Smooth muscle cell (in vitro differentiated cells): ENCODE results near the gene USP38. TPM values are rescaled to one million over a fixed set of nuclear protein-coding genes. Genes with fewer than 3 reads are reported as not detected.

Experiments used
- DNase-seq: peaks from one replicate; lab custom pipeline; 2025; ENCODE audit not compliant: unreplicated experiment; lab: John Stamatoyannopoulos, UW
- H2AFZ ChIP-seq: fragments of 200-600 bp; sonication (generic); 2 replicates; pipeline ENCODE4 v1.6.0; 2016; ENCODE audit warnings: antibody characterized with exemption, low read depth, mild to moderate bottlenecking
- H3F3A ChIP-seq: fragments of 200-600 bp; sonication (generic); 2 replicates; pipeline ENCODE4 v1.6.0; 2017; ENCODE audit warnings: antibody characterized with exemption, low read depth
- H3K27ac ChIP-seq: fragments of 200-600 bp; sonication (generic); 2 replicates; pipeline ENCODE4 v1.5.1; 2016; ENCODE audit warnings: low read depth, mild to moderate bottlenecking
- H3K27me3 ChIP-seq: fragments of 200-600 bp; sonication (generic); 2 replicates; pipeline ENCODE4 v1.6.1; 2016; ENCODE audit warnings: low read depth, mild to moderate bottlenecking
- H3K36me3 ChIP-seq: fragments of 200-600 bp; sonication (generic); 2 replicates; pipeline ENCODE4 v1.5.1; 2016; ENCODE audit warnings: low read depth
- H3K4me1 ChIP-seq: fragments of 200-600 bp; sonication (generic); 2 replicates; pipeline ENCODE4 v1.5.1; 2016; ENCODE audit warnings: low read depth
- H3K4me2 ChIP-seq: fragments of 200-600 bp; sonication (generic); 2 replicates; pipeline ENCODE4 v1.6.0; 2016; ENCODE audit warnings: mild to moderate bottlenecking
- H3K4me3 ChIP-seq: fragments of 200-600 bp; sonication (generic); 2 replicates; pipeline ENCODE4 v1.5.1; 2016; ENCODE audit warnings: mild to moderate bottlenecking
- H3K79me2 ChIP-seq: fragments of 200-600 bp; sonication (generic); 2 replicates; pipeline ENCODE4 v1.6.0; 2016; ENCODE audit warnings: low read depth, mild to moderate bottlenecking
- H3K9ac ChIP-seq: fragments of 200-600 bp; sonication (generic); 2 replicates; pipeline ENCODE4 v1.6.0; 2016; ENCODE audit warnings: low read depth
- H3K9me3 ChIP-seq: fragments of 200-600 bp; sonication (generic); replicated peaks from 2 replicates; pipeline ENCODE4 v1.5.1; 2016; ENCODE audit warnings: low read depth
- H4K20me1 ChIP-seq: fragments of 200-600 bp; sonication (generic); 2 replicates; pipeline ENCODE4 v1.6.0; 2016; ENCODE audit warnings: low read depth
- CTCF ChIP-seq: fragments of 200-600 bp; sonication (generic); IDR thresholded peaks from 2 replicates; pipeline ENCODE4 v1.5.1; 2017; ENCODE audit warnings: borderline replicate concordance, mild to moderate bottlenecking, antibody characterized with exemption; ENCODE audit not compliant: insufficient read depth, poor library complexity, severe bottlenecking
- WGBS: methylation state at CpG from one replicate; pipeline ENCODE4 v1.1.7; 2016; ENCODE audit warnings: low lambda C conversion rate; 5-methylcytosine and 5-hydroxymethylcytosine counted together
- polyA plus RNA-seq: library from polyadenylated mRNA; unstranded; fragments of >200 nt; fragmentation: Nextera tagmentation; extraction: Ambion mirVana; gene quantifications from 2 replicates; pipeline ENCODE4 v1.2.1, GENCODE V29; 2016
- total RNA-seq: library from RNA; depleted of rRNA; stranded (reverse); fragments of >200 nt; gene quantifications from 2 replicates; pipeline ENCODE4 v1.2.3, GENCODE V29; 2014

USP38 gene
- total and polyA plus RNA-seq, 2 experiments from 2014 or later: 8.3 to 23.0 TPM

- no peak overlapping the region for H3K9ac ChIP-seq
- H3K27me3 ChIP-seq: no peaks in the 10 kb centered on the region
- H3K79me2 ChIP-seq: no peaks in the 10 kb centered on the region
- no peak overlapping the region for H2AFZ ChIP-seq
- H4K20me1 ChIP-seq: no peaks in the 10 kb centered on the region
- no peak overlapping the region for H3K4me2 ChIP-seq
- DNase-seq: no peak
- H3K4me3 ChIP-seq: no peak overlapping the region
- H3K36me3 ChIP-seq: no peaks in the 10 kb centered on the region
- peaks cover 11% of the 10 kb centered on the region for H3K9me3 ChIP-seq
- peaks cover 13% of the 10 kb centered on the region for H3K4me1 ChIP-seq
- no peak for TF ChIP-seq CTCF
- 76% methylated on average over 3 of the region's 3 CpGs for WGBS
- no peak overlapping the region for H3K27ac ChIP-seq
- no peaks in the 10 kb centered on the region for H3F3A ChIP-seq
Measured at GRCh38 chr4:143178923-143179322, 5.8 kb upstream of the USP38 start.

- no peak for TF ChIP-seq CTCF
- no peak for DNase-seq
- Histone ChIP-seq H3K9me3 (no peaks in the 10 kb centered on the region), H4K20me1 (peaks cover 32% of the 10 kb centered on the region), H3K4me3 (peak overlapping the region; percentile 68), H2AFZ (peak overlapping the region; percentile 86), H3K36me3 (no peaks in the 10 kb centered on the region), H3K4me1 (peaks cover 40% of the 10 kb centered on the region), H3K4me2 (peak overlapping the region; percentile 89), H3K27ac (peak overlapping the region; percentile 97), H3F3A (no peaks in the 10 kb centered on the region), H3K79me2 (peaks cover 37% of the 10 kb centered on the region), H3K9ac (peak overlapping the region; percentile 66), H3K27me3 (no peaks in the 10 kb centered on the region)
- 73% methylated on average over 9 of the region's 9 CpGs for whole genome bisulfite sequencing
Measured at GRCh38 chr4:143183513-143184216, 1.1 kb upstream of the USP38 start.

GRCh38 chr4:143184217-143184502, 557 bp upstream of the USP38 start:
- no peak for TF ChIP-seq CTCF
- Histone ChIP-seq H3K9ac (peak overlapping the region; percentile 66), H3K27ac (peak overlapping the region; percentile 97), H3K36me3 (no peaks in the 10 kb centered on the region), H3K79me2 (peaks cover 42% of the 10 kb centered on the region), H3K4me2 (peak overlapping the region; percentile 89), H3K27me3 (no peaks in the 10 kb centered on the region), H2AFZ (peak overlapping the region; percentile 86), H3K4me3 (peak overlapping the region; percentile 68), H3F3A (no peaks in the 10 kb centered on the region), H3K4me1 (peaks cover 45% of the 10 kb centered on the region), H4K20me1 (peaks cover 36% of the 10 kb centered on the region), H3K9me3 (no peaks in the 10 kb centered on the region)
- no peak for DNase-seq
- under 1% methylated on average over 11 of the region's 11 CpGs for WGBS
